Muscle layer of colon (tissue), 2 donors: Measurements from ENCODE around the gene BACH2.
"Not testable (repeated sequence)": the region's sequence is repeated elsewhere in the genome, so short reads cannot be mapped to it uniquely, and the experiment has no call there.

Experiments
- H3K27ac ChIP-seq: one replicate; pipeline ENCODE4 v1.7.0; 2013; ENCODE audit warnings: low read depth, mild to moderate bottlenecking, low read length, moderate library complexity
- H3K27me3 ChIP-seq, 2 donors: one replicate each; pipeline ENCODE4 v1.7.0; 2013; ENCODE audit warnings: low read length in 2 of 2, mild to moderate bottlenecking in 2 of 2; ENCODE audit not compliant: insufficient read depth in 2 of 2, control insufficient read depth in 1 of 2
- H3K36me3 ChIP-seq: one replicate; pipeline ENCODE4 v1.7.0; 2013; ENCODE audit warnings: mild to moderate bottlenecking, low read length; ENCODE audit not compliant: insufficient read depth
- H3K4me1 ChIP-seq: one replicate; pipeline ENCODE4 v1.7.0; 2013; ENCODE audit warnings: mild to moderate bottlenecking, low read length; ENCODE audit not compliant: insufficient read depth
- H3K4me3 ChIP-seq, 2 donors: one replicate each; pipeline ENCODE4 v1.7.0; 2013; ENCODE audit warnings: low read length in 2 of 2, low read depth in 1 of 2, mild to moderate bottlenecking in 1 of 2, moderate library complexity in 1 of 2
- H3K9ac ChIP-seq: one replicate; pipeline ENCODE4 v1.7.0; 2013; ENCODE audit warnings: low read length
- H3K9me3 ChIP-seq: one replicate; pipeline ENCODE4 v1.7.0; 2013; ENCODE audit warnings: mild to moderate bottlenecking, low read length
- donor health status: abdominal sarcoma.
- donor health status: Adenocarcinoma of cecum.

Gene BACH2

GRCh38 chr6:89979481-89980119, 317.0 kb downstream of the BACH2 start:
- Histone ChIP-seq H3K4me3 (no peak overlapping the region), H3K9ac (no peak overlapping the region), H3K36me3 (no peaks in the 10 kb centered on the region), H3K4me1 (no peaks in the 10 kb centered on the region), H3K27ac (no peak overlapping the region), H3K9me3 (no peaks in the 10 kb centered on the region), H3K27me3 (no peaks in the 10 kb centered on the region)

- Histone ChIP-seq H3K9ac (no peak overlapping the region), H3K4me3 (no peak overlapping the region), H3K36me3 (no peaks in the 10 kb centered on the region), H3K9me3 (no peaks in the 10 kb centered on the region), H3K4me1 (no peaks in the 10 kb centered on the region), H3K27ac (no peak overlapping the region), H3K27me3 (no peaks in the 10 kb centered on the region)
Measured at GRCh38 chr6:89978749-89979145, 317.9 kb downstream of the BACH2 start.

DNA sequence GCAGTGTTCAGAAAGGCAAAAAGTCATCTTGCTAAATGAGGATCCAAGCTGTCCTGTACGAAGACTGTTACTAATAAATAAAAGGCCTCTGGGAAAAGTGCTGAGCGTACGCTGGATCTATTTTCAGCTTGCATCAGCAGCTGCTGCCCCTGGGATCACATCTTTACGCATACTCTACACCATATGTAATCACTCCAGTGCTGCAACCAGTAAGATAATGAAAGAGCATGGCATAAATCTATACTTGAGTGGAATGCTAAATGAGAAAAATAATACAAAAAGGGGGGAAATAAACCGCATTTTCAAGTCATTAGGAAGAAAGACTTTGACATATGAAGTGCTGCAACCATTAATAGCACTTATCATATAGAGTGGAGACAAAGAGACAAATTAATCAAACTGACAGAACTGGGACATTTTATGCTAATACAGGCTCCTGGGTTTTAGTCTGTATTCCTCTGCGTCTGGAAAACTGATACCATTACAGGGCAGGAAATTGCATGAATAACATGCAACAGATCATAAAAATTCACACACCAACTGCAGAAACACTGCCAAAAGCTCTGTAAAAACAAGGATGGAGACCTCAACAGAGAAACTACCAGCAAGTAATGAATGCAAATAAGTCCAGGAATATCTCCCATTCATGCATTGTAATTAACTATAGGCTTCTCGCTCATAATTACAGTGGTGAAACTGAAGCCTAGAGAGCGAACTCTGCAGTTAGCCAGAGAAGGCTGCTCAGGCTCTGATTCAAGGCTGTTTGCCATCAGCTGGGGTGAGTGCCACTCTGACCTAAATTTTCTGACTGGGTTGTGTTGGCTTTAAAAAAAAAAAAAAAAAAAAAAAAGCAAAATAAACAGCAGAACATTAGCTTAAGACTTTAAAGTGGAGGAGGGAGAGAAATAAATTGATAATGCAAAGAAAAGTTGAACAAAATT, 318.6 kb downstream of the BACH2 start:
- Histone ChIP-seq H3K4me3 (no peak overlapping the region), H3K9ac (no peak overlapping the region)

GRCh38 chr6:89976694-89977020, 320.0 kb downstream of the BACH2 start:
- H3K4me1 ChIP-seq = no peaks in the 10 kb centered on the region
- H3K27me3 ChIP-seq = no peaks in the 10 kb centered on the region
- no peak overlapping the region for H3K4me3 ChIP-seq
- no peak overlapping the region for H3K9ac ChIP-seq
- H3K9me3 ChIP-seq = no peaks in the 10 kb centered on the region
- H3K27ac ChIP-seq = no peak overlapping the region
- no peaks in the 10 kb centered on the region for H3K36me3 ChIP-seq

More for the DNA sequence above, 318.6 kb downstream of the BACH2 start:
- Histone ChIP-seq H3K4me1 (no peaks in the 10 kb centered on the region), H3K27me3 (no peaks in the 10 kb centered on the region), H3K27ac (no peak overlapping the region), H3K36me3 (no peaks in the 10 kb centered on the region), H3K9me3 (no peaks in the 10 kb centered on the region)

- H3K4me3 ChIP-seq = no peak overlapping the region
- no peaks in the 10 kb centered on the region for H3K36me3 ChIP-seq
- no peaks in the 10 kb centered on the region for H3K27me3 ChIP-seq
- H3K9me3 ChIP-seq = no peaks in the 10 kb centered on the region
- H3K9ac ChIP-seq = no peak overlapping the region
- H3K27ac ChIP-seq = no peak overlapping the region
- no peaks in the 10 kb centered on the region for H3K4me1 ChIP-seq
Measured at GRCh38 chr6:89975991-89976693, 320.5 kb downstream of the BACH2 start.

DNA sequence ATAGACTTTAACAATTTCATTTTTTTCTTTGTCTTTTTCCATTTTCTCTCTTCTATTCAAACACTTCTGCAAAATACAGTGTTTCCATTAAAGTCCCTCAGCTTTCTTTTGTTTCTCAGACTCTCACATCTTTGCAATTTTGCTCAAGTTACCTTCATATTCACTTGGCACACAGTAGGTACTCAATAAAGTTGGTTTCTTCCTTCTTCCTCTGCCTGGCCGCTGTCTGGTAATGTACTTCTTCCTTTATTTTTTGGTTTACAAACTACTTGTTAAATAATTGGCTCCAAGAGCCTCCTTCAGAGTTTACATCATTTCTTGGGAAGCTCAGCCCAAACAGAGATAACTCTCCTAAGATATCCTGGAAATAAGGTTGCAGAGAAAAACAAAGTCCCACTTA, 321.3 kb downstream of the BACH2 start:
- Histone ChIP-seq H3K4me1 (no peaks in the 10 kb centered on the region), H3K36me3 (no peaks in the 10 kb centered on the region), H3K27ac (no peak overlapping the region), H3K9ac (no peak overlapping the region), H3K9me3 (no peaks in the 10 kb centered on the region), H3K4me3 (no peak overlapping the region), H3K27me3 (no peaks in the 10 kb centered on the region)

DNA sequence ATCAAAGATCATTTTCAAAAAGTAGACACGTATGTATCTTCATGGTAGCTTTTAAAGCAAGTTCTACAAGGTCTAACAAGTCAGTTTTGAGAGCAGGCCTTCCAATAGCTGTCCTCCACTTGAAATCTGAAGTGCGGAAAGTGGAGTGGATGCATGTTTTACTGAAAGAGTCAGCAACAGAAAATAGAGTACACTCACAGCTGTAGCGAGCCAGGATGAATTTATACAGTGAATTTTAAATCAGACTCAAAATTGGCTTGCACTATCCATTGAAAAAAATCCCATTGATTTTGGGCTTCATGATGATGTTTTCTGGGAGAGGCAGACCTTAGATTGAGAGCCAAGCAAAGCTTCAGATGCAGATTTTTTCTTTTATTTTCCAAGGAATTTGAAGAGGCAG, 321.8 kb downstream of the BACH2 start:
- H3K4me3 ChIP-seq = no peak overlapping the region
- H3K36me3 ChIP-seq = no peaks in the 10 kb centered on the region
- no peak overlapping the region for H3K27ac ChIP-seq

GRCh38 chr6:89972025-89972381, 324.6 kb downstream of the BACH2 start:
- H3K27me3 ChIP-seq = no peaks in the 10 kb centered on the region
- no peak overlapping the region for H3K9ac ChIP-seq
- no peak overlapping the region for H3K4me3 ChIP-seq
- no peaks in the 10 kb centered on the region for H3K4me1 ChIP-seq
- H3K27ac ChIP-seq = no peak overlapping the region
- H3K36me3 ChIP-seq = no peaks in the 10 kb centered on the region
- H3K9me3 ChIP-seq = no peaks in the 10 kb centered on the region

More for the DNA sequence above, 321.8 kb downstream of the BACH2 start:
- no peaks in the 10 kb centered on the region for H3K9me3 ChIP-seq
- H3K27me3 ChIP-seq = no peaks in the 10 kb centered on the region
- H3K4me1 ChIP-seq = no peaks in the 10 kb centered on the region
- H3K9ac ChIP-seq = no peak overlapping the region

DNA sequence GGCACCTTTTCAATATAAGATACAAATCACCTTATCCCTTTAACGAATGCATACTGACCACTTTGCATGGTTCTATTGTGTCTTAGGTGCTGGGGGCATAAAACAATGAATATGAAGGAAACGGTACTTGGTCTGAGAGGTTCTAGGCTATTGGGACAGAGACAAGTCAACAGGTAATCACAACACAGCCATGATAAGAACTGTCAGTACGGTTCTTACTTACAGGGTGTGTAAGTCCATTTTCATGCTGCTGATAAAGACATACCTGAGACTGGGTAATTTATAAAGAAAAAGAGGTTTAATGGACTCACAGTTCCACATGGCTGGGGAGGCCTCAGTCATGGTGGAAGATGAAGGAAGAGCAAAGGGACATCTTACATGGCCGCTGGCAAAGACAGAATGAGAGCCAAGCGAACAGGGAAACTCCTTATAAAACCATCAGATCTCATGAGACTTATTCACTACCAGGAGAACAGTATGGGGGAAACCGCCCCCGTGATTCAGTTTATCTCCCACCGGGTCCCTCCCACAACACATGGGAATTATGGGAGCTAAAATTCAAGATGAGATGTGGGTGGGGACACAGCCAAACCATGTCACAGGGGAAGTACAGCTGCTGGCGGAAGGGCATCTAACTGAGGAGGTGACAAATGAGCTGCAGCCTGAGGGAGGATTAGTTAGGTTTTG, 325.2 kb downstream of the BACH2 start:
- not testable (repeated sequence) for H3K9me3 ChIP-seq, H3K36me3 ChIP-seq, H3K4me1 ChIP-seq, H3K9ac ChIP-seq, H3K27ac ChIP-seq, H3K4me3 ChIP-seq, H3K27me3 ChIP-seq

GRCh38 chr6:89970609-89971337, 325.9 kb downstream of the BACH2 start:
- H3K4me3 ChIP-seq = no peak overlapping the region
- no peak overlapping the region for H3K27ac ChIP-seq
- no peak overlapping the region for H3K9ac ChIP-seq
- no peaks in the 10 kb centered on the region for H3K9me3 ChIP-seq
- no peaks in the 10 kb centered on the region for H3K27me3 ChIP-seq
- H3K4me1 ChIP-seq = no peaks in the 10 kb centered on the region
- H3K36me3 ChIP-seq = no peaks in the 10 kb centered on the region

DNA sequence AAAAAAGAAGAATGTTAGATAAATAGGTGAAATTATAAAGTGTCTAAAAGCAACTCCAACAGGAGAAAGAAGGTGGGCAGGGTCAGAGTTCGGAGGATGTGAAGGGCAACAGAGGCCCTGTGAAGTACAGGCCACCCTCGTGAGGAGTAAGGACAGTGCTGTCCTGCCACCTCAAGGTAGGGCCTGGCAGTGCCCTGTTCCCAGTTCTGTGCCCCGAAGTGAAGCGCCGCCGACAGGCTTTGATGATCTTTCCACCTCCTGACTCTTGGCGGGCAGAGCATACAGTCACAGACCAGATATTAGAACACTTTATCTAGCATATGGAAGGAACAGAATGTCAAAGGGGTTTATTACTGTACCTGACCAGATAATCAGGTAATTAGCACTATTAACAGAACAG, 326.6 kb downstream of the BACH2 start:
- Histone ChIP-seq H3K9ac (no peak overlapping the region), H3K27me3 (no peaks in the 10 kb centered on the region), H3K9me3 (no peaks in the 10 kb centered on the region), H3K27ac (no peak overlapping the region), H3K36me3 (no peaks in the 10 kb centered on the region), H3K4me1 (no peaks in the 10 kb centered on the region), H3K4me3 (no peak overlapping the region)
